Fibroblast of lung (primary cell): ENCODE data around the gene DLG2. TPM values are rescaled to one million over a fixed set of nuclear protein-coding genes. Genes with fewer than 3 reads are reported as not detected.
"Not testable (repeated sequence)": the region's sequence is repeated elsewhere in the genome, so short reads cannot be mapped to it uniquely, and the experiment has no call there.

Experiments used
- DNase-seq, 2 donors: peaks; one replicate each; pipeline versions ENCODE4 v3.0.0 to v3.0.0-alpha.2; 2010; ENCODE audit warnings: low read depth in 2 of 2
- H2AFZ ChIP-seq: 2 replicates; pipeline ENCODE4 v1.5.1; 2012; ENCODE audit warnings: low read length, control low read depth, inconsistent platforms
- H3K27ac ChIP-seq: 2 replicates; pipeline ENCODE4 v1.5.1; 2011; ENCODE audit warnings: low read length, control low read depth; ENCODE audit not compliant: insufficient read depth
- H3K27me3 ChIP-seq: 2 replicates; pipeline ENCODE4 v1.5.1; 2011; ENCODE audit warnings: mild to moderate bottlenecking, low read length; ENCODE audit not compliant: control insufficient read depth, insufficient read depth
- H3K36me3 ChIP-seq: 2 replicates; pipeline ENCODE4 v1.5.1; 2011; ENCODE audit warnings: low read length; ENCODE audit not compliant: control insufficient read depth, insufficient read depth
- H3K4me1 ChIP-seq: 2 replicates; pipeline ENCODE4 v1.5.1; 2011; ENCODE audit warnings: low read length; ENCODE audit not compliant: control insufficient read depth, insufficient read depth; ENCODE audit errors: extremely low read depth
- H3K4me2 ChIP-seq: 2 replicates; pipeline ENCODE4 v1.5.1; 2011; ENCODE audit warnings: low read length, control low read depth; ENCODE audit not compliant: insufficient read depth; ENCODE audit errors: extremely low read depth
- H3K4me3 ChIP-seq, 4 experiments: fragments of 200-600 bp in 1 of 4; sonication (generic) in 1 of 4; replicated peaks in 1 of 4; 2 replicates each; pipeline ENCODE4 v1.5.1; 2011 to 2016; ENCODE audit warnings: low read length in 4 of 4, low read depth in 3 of 4, mild to moderate bottlenecking in 3 of 4, control low read depth in 2 of 4, inconsistent platforms in 1 of 4, mixed read lengths in 1 of 4; ENCODE audit not compliant: insufficient read depth in 1 of 4; ENCODE audit errors: control extremely low read depth in 1 of 4
- H3K79me2 ChIP-seq: 2 replicates; pipeline ENCODE4 v1.5.1; 2012; ENCODE audit warnings: mild to moderate bottlenecking, low read length, inconsistent platforms; ENCODE audit not compliant: control insufficient read depth, insufficient read depth
- H3K9ac ChIP-seq: 2 replicates; pipeline ENCODE4 v1.5.1; 2011; ENCODE audit warnings: mild to moderate bottlenecking, low read length, control low read depth; ENCODE audit not compliant: insufficient read depth
- H3K9me3 ChIP-seq: 2 replicates; pipeline ENCODE4 v1.5.1; 2012; ENCODE audit warnings: low read depth, low read length; ENCODE audit not compliant: control insufficient read depth, insufficient read depth
- H4K20me1 ChIP-seq: 2 replicates; pipeline ENCODE4 v1.5.1; 2011; ENCODE audit warnings: low read length; ENCODE audit not compliant: control insufficient read depth, insufficient read depth; ENCODE audit errors: extremely low read depth
- CTCF ChIP-seq, 2 donors: IDR thresholded peaks in 1 of 2; conservative IDR thresholded peaks in 1 of 2; 1 replicate in 1 of 2; 2 replicates in 1 of 2; pipeline ENCODE4 v1.5.1; 2011 to 2012; ENCODE audit warnings: low read length in 2 of 2, control low read depth in 1 of 2, inconsistent platforms in 1 of 2, low read depth in 1 of 2, mild to moderate bottlenecking in 1 of 2
- EZH2 ChIP-seq: IDR thresholded peaks from 2 replicates; pipeline ENCODE4 v1.5.1; 2012; ENCODE audit warnings: low read length, control low read depth, mild to moderate bottlenecking; ENCODE audit errors: missing control alignments
- polyA minus RNA-seq: library from RNA; depleted of rRNA, polyadenylated mRNA; stranded (reverse); fragments of >200 nt; gene quantifications from 2 replicates; pipeline ENCODE4 v1.2.3, GENCODE V29; 2011; ENCODE audit warnings: low replicate concordance
- polyA plus RNA-seq, 2 donors: library from polyadenylated mRNA; depleted of rRNA in 1 of 2; stranded (reverse) in 1 of 2; unstranded in 1 of 2; fragments of >200 nt; gene quantifications; 2 replicates each; pipeline ENCODE4 v1.2.1, GENCODE V29; 2011 to 2012; ENCODE audit warnings: missing spikeins in 1 of 2
- total RNA-seq: library from RNA; depleted of rRNA; stranded (reverse); fragments of >200 nt; gene quantifications from 2 replicates; pipeline ENCODE4 v1.2.1, GENCODE V29; 2014

Gene DLG2
- 2.1 and 2.3 TPM in 2 replicates for total RNA-seq
- 0.54 and 0.77 TPM in 2 replicates for polyA plus RNA-seq
- polyA plus RNA-seq (2012): 0.44 and 0.55 TPM in 2 replicates
- 1.3 TPM in 1 of 2 replicates, not detected in the other for polyA minus RNA-seq

- peak within 1 kb of the TSS; percentile 81 for H3K27ac ChIP-seq
- peaks cover 28% of the 10 kb centered on the region for H3K79me2 ChIP-seq
- peak within 1 kb of the TSS; percentile 88 for H3K4me2 ChIP-seq
- no peaks in the 10 kb centered on the region for H4K20me1 ChIP-seq
- DNase-seq: peak; percentile 41 to 52
- H3K36me3 ChIP-seq: no peaks in the 10 kb centered on the region
- no peaks in the 10 kb centered on the region for H3K27me3 ChIP-seq
- H3K4me1 ChIP-seq: no peaks in the 10 kb centered on the region
- H2AFZ ChIP-seq: peak within 1 kb of the TSS; percentile 78
- H3K9me3 ChIP-seq: no peaks in the 10 kb centered on the region
- no peak for TF ChIP-seq CTCF (conservative IDR thresholded peaks at IDR 0.05 in 1 of 2, IDR thresholded peaks at IDR 0.05 in 1 of 2; ENCODE audit: low read depth in 1 of 2, low read length in 2 of 2)
- no peak for TF ChIP-seq EZH2
- peak within 1 kb of the TSS; percentile 51 to 87 (median 73) for H3K4me3 ChIP-seq
- peak within 1 kb of the TSS; percentile 59 for H3K9ac ChIP-seq
Observed at GRCh38 chr11:85627332-85627997, at the start of gene DLG2. TSS of gene DLG2 (minus strand) at chr11:85627344.

DNA sequence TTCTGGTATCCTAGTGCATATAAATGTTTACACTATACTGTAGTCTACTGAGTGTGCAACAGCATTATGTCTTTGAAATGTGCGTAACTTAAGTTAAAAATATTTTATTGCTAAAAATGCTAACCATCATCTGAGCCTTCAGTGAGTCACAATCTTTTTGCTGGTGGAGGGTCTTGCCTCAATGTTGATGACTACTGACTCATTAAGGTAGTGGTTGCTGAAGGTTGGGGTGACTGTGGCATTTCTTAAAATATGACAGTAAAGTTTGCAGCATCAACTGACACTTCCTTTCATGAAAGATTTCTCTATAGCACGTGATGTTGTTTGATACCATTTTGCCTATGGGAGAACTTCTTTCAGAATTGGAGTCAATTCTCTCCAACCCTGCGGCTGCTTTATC is 46.2 kb upstream of the DLG2 start:
- Histone ChIP-seq H3K36me3 (no peaks in the 10 kb centered on the region), H3K9ac (no peak overlapping the region), H2AFZ (no peak overlapping the region), H3K4me3 (no peak overlapping the region), H3K9me3 (no peaks in the 10 kb centered on the region), H3K79me2 (no peaks in the 10 kb centered on the region), H3K27ac (no peak overlapping the region), H3K4me1 (no peaks in the 10 kb centered on the region), H3K27me3 (no peaks in the 10 kb centered on the region), H3K4me2 (no peak overlapping the region), H4K20me1 (no peaks in the 10 kb centered on the region)
- no peak for DNase-seq
- TF ChIP-seq CTCF (conservative IDR thresholded peaks at IDR 0.05 in 1 of 2, IDR thresholded peaks at IDR 0.05 in 1 of 2; ENCODE audit: low read depth in 1 of 2, low read length in 2 of 2): no peak
- no peak for TF ChIP-seq EZH2

GRCh38 chr11:85672105-85672902 is 45.2 kb upstream of the DLG2 start:
- H3K9ac ChIP-seq: no peak overlapping the region
- TF ChIP-seq CTCF (conservative IDR thresholded peaks at IDR 0.05 in 1 of 2, IDR thresholded peaks at IDR 0.05 in 1 of 2; ENCODE audit: low read depth in 1 of 2, low read length in 2 of 2) (no peak), EZH2 (no peak)
- H3K79me2 ChIP-seq: no peaks in the 10 kb centered on the region
- no peaks in the 10 kb centered on the region for H4K20me1 ChIP-seq
- no peaks in the 10 kb centered on the region for H3K9me3 ChIP-seq
- H3K36me3 ChIP-seq: no peaks in the 10 kb centered on the region
- no peak overlapping the region for H3K27ac ChIP-seq
- H3K4me2 ChIP-seq: no peak overlapping the region
- no peak overlapping the region for H3K4me3 ChIP-seq
- H3K27me3 ChIP-seq: no peaks in the 10 kb centered on the region
- H3K4me1 ChIP-seq: no peaks in the 10 kb centered on the region
- H2AFZ ChIP-seq: no peak overlapping the region
- DNase-seq: no peak

DNA sequence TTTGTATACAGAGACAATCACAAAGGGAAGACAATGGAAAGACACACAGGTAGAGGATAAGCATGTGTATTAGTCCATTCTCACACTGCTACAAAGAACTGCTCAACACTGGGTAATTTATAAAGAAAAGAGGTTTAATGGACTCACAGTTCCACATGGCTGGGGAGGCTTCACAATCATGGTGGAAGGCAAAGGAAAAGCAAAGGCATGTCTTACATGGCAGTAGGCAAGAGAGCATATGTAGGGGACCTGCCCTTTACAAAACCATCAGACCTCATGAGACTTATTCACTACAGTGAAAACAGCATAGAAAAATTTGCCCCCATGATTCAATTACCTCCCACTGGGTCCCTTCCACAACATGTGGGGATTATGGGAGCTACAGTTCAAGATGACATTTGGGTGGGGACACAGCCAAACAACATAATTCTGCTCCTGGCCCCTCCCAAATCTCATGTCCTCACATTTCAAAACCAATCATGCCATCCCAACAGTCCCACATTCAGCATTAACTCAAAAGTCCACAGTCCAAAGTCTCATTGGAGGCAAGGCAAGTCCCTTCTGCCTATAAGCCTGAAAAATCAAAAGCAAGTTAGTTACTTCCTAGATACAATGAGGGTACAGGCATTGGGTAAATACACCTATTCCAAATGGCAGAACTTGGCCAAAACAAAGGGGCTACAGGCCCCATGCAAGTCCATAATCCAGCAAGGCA is 44.0 kb upstream of the DLG2 start:
- not testable (repeated sequence) for H3K4me1 ChIP-seq

More for the DNA sequence above, 44.0 kb upstream of the DLG2 start:
- H3K9me3 ChIP-seq, H3K27me3 ChIP-seq, H3K27ac ChIP-seq, H3K4me2 ChIP-seq, H4K20me1 ChIP-seq, H3K9ac ChIP-seq, H2AFZ ChIP-seq, H3K36me3 ChIP-seq, DNase-seq, H3K4me3 ChIP-seq, H3K79me2 ChIP-seq: not testable (repeated sequence)
